Measurements from ENCODE around the gene MADCAM1.

- TF ChIP-seq CTCF (conservative IDR thresholded peaks at IDR 0.05; ENCODE audit: low read length) (no peak), EZH2phosphoT487 (IDR thresholded peaks at IDR 0.05; ENCODE audit: borderline replicate concordance, low read depth, low read length) (no peak)
These were observed 43.2 kb downstream of the MADCAM1 start for GRCh38 chr19:539429-540030.

Data from OCI-LY7 (cell line).